Right renal cortex interstitium (tissue), 3 donors: ENCODE measurements around the gene TSEN54. TPM values are rescaled to one million over a fixed set of nuclear protein-coding genes. Genes with fewer than 3 reads are reported as not detected.

Source experiments
- DNase-seq, 3 donors: peaks; one replicate each; pipeline ENCODE4 v3.0.0-alpha.2; 2013; ENCODE audit warnings: low read depth in 3 of 3, low spot score in 2 of 3
- polyA plus RNA-seq, 3 donors: library from polyadenylated mRNA; unstranded; fragments of 120-200 nt; gene quantifications; one replicate each; pipeline ENCODE4 v1.2.1, GENCODE V29; 2013; ENCODE audit not compliant: insufficient read length in 3 of 3

The TSEN54 gene
- polyA plus RNA-seq, 3 donors: 36.2 to 43.6 (median 43.2) TPM

GRCh38 chr17:75558666-75559530, 42.6 kb downstream of the TSEN54 start:
- DNase-seq: no peak

- no peak for DNase-seq
Measured at GRCh38 chr17:75559958-75560533, 43.7 kb downstream of the TSEN54 start.

GRCh38 chr17:75561927-75562603, 45.7 kb downstream of the TSEN54 start:
- DNase-seq: no peak

- DNase-seq: no peak
Measured at GRCh38 chr17:75563063-75563758, 46.9 kb downstream of the TSEN54 start.

- DNase-seq: no peak
Measured at GRCh38 chr17:75564195-75564594, 47.9 kb downstream of the TSEN54 start.

GRCh38 chr17:75565066-75565465, 48.7 kb downstream of the TSEN54 start:
- no peak for DNase-seq

GRCh38 chr17:75565618-75566017, 49.3 kb downstream of the TSEN54 start:
- no peak for DNase-seq

- DNase-seq: no peak
Measured at GRCh38 chr17:75566416-75566815, 50.1 kb downstream of the TSEN54 start.

GRCh38 chr17:75566834-75567233, 50.5 kb downstream of the TSEN54 start:
- no peak for DNase-seq

GRCh38 chr17:75568412-75569255, 52.3 kb downstream of the TSEN54 start:
- DNase-seq: no peak

GRCh38 chr17:75570034-75570676, 53.8 kb downstream of the TSEN54 start:
- DNase-seq: no peak

GRCh38 chr17:75570772-75571171, 54.4 kb downstream of the TSEN54 start:
- no peak for DNase-seq

GRCh38 chr17:75571197-75571884, 55.0 kb downstream of the TSEN54 start:
- no peak for DNase-seq

- no peak for DNase-seq
Measured at GRCh38 chr17:75571885-75572215, 55.5 kb downstream of the TSEN54 start.

- no peak for DNase-seq
Measured at GRCh38 chr17:75572713-75573539, 56.6 kb downstream of the TSEN54 start.

GRCh38 chr17:75573540-75573957, 57.2 kb downstream of the TSEN54 start:
- DNase-seq: no peak

GRCh38 chr17:75573994-75574393, 57.7 kb downstream of the TSEN54 start:
- no peak for DNase-seq
